DMS53 treated with DMSO at 0.1 percent for 48 hours (cell line): Measurements from ENCODE around the gene UTF1.
"Not testable (repeated sequence)": the region's sequence is repeated elsewhere in the genome, so short reads cannot be mapped to it uniquely, and the experiment has no call there.

Experiments used
- DNase-seq: peaks from one replicate; lab custom pipeline; 2025; ENCODE audit not compliant: unreplicated experiment; lab: John Stamatoyannopoulos, UW

UTF1 gene

GRCh38 chr10:133209117-133209516 lies 20.9 kb upstream of the UTF1 start:
- no peak for DNase-seq

GRCh38 chr10:133209641-133210040 lies 20.4 kb upstream of the UTF1 start:
- DNase-seq = no peak

GRCh38 chr10:133210398-133211140 lies 19.4 kb upstream of the UTF1 start:
- DNase-seq = no peak

DNA sequence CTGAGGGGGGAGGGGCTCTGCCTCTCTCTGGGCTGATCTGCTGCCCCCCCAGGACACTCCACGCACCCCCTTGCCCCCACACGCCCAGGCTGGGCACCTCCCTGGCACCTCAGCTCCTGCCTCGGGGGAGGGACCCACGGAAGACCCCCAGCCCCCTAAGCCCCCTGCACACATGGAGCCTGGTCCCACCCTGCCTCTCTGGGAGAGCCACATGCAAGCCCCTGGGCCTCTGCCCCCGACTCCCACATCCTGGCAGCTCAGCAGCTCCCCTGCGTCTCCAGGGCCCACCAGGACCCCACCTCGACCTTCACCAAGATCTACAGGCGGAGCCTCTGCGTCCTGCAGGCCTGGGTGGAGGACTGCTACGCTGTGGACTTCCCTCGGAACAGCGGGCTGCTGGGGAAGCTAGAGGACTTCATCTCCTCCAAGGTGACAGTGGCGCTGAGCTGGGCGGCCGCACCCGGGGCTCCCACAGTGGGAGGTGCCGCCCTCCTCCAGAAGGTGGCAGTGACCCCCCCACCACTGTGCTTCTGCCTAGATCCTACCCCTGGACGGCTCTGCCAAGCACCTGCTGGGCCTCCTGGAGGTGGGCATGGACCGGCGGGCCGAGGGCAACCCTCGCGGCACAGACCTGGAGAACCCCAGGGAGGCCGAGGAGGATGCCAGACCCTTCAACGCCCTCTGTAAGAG lies 18.7 kb upstream of the UTF1 start:
- no peak for DNase-seq

GRCh38 chr10:133211959-133212852 lies 17.8 kb upstream of the UTF1 start:
- no peak for DNase-seq

GRCh38 chr10:133212853-133213494 lies 17.0 kb upstream of the UTF1 start:
- no peak for DNase-seq

GRCh38 chr10:133213641-133214467 lies 16.2 kb upstream of the UTF1 start:
- DNase-seq = no peak

DNA sequence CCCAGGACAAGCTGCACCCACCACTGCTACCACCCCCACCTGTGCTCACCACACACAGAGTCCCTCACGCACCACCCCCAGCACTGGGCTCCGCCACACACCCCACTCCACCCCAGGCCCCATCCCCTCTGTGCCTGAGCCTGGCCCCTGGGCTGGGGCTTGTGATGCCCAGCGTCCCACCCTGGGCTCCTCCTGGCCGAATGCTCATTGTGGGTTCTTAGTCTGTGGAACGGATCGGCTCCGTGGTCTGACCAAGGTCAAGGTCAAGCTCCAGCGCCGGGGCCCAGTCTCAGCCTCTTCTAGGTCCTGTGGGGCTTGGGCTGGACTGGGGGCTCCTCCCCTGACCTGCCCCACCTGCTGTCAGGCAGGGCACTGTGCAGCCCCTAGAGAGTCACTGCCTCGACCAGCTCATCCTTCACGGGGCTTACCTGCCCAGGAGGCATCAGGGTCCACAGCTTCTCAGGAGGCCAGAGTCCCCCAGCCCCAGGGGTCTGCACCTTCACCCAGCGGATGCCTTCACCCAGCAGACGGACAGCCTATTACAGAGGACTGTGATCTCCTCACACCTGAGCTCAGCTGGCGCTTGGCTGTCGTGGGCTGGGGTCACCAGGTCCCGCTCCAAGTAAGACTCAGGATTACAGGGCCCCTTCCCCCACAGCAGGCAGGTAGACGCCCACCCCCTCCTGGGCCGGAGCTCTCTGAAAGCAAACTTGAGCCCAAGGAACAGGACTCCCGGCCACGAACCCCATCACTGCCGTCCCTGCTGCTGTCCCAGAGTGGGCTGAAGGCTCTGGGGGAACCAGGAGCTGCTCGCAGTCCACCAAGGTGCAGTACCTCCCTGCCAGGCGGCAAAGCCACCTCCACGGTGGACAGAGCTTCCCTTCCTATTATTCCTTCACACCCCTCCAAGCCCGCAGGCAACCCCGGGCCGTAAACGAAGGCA lies 15.3 kb upstream of the UTF1 start:
- DNase-seq = no peak

- DNase-seq = no peak
Observed at GRCh38 chr10:133215586-133215985, 14.4 kb upstream of the UTF1 start.

- DNase-seq = no peak
Observed at GRCh38 chr10:133216776-133217175, 13.2 kb upstream of the UTF1 start.

DNA sequence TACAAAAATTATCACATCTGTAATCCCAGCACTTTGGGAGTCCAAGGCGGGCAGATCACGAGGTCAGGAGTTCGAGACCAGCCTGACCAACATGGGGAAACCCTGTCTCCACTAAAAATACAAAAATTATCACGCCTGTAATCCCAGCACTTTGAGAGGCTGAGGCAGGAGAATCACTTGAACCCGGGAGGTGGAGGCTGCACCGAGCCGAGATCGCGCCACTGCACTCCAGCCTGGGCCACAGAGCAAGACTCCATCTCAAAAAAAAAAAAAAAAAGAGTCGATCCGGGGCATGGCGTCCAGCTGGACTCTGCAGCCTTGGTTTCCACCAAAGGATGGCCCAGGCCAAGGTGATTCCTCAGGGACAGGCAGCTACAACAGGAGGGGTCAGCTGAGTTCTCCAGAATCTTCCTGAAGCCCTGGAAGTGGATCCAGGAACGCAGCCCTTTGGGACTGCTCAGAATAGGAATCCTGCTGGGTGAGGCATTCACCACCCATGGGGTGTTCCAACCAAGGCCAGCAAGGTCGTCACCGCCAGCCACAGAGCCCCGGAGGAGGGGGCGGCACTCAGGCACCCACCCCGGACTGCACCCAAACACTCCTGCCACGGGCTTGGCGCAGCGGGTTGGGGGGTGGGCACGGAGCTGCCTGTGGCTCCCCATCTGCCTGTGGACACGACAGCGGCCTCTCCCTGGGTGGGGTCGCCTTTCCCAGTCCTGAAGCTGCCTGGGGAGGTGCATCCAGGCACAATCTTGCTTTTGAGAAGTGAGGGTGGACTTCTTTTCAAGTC lies 12.0 kb upstream of the UTF1 start:
- no peak for DNase-seq

DNA sequence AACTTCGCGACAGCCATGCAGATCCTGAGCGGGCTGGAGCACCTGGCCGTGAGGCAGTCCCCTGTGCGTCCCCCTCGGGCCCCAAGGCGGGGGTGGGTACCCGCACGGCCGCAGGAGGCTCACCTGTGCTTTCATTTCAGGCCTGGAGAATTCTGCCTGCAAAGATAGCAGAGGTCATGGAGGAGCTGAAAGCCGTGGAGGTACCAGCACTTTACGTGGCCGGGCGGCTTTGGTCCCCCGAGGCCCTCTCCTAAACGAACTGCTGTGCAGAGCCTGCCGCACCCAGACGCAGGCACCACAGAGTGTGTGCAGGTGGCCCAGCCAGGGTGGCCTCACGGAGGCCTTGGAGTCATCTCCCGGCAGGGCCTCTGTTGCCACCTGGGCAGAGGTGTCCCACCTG lies 11.1 kb upstream of the UTF1 start:
- no peak for DNase-seq

GRCh38 chr10:133219782-133220181 lies 10.2 kb upstream of the UTF1 start:
- DNase-seq = no peak

- no peak for DNase-seq
Observed at GRCh38 chr10:133221331-133221730, 8.7 kb upstream of the UTF1 start.

DNA sequence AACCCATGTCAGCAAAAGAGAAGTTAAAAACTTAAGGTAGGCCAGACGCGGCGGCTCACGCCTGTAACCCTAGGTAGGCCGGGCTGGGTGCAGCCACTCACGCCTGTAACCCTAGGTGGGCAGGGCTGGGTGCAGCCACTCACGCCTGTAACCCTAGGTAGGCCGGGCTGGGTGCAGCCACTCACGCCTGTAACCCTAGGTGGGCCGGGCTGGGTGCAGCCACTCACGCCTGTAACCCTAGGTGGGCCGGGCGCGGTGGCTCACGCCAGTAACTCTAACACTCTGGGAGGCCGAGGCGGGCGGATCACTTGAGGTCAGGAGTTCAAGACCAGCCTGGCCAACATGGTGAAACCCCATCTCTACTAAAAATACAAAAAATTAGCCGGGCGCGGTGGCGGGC lies 8.3 kb upstream of the UTF1 start:
- not testable (repeated sequence) for DNase-seq

- DNase-seq = no peak
Observed at GRCh38 chr10:133224076-133224475, 5.9 kb upstream of the UTF1 start.

DNA sequence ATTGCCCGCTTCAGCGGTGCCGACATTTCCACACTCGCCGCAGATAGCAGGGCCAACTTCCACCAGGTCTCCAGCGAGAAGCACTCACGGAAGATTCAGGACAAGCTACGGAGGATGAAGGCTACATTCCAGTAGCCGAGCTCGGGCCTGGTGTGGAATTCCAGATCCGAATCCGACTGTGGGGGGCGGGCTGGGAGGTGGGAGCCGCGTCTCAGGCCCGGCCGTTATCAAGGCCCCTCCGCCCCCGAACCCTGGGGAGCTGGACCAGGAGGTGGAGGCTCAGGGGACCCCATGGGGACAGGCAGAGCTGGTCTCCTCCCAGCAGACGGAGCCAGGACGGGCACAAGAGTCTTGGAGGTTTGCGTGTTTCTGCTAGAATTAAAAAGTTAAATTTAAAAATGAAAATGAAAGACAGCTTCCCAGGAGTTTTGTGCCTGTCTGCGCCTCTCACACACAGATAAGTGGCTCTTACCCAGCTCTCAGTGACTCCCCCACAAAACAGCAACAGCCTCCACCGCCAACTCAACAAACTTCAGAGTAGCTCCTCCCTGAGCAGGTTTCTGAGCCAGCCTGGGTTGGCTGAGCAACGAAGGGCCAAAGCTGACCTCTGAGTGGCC lies 5.2 kb upstream of the UTF1 start:
- DNase-seq = no peak

DNA sequence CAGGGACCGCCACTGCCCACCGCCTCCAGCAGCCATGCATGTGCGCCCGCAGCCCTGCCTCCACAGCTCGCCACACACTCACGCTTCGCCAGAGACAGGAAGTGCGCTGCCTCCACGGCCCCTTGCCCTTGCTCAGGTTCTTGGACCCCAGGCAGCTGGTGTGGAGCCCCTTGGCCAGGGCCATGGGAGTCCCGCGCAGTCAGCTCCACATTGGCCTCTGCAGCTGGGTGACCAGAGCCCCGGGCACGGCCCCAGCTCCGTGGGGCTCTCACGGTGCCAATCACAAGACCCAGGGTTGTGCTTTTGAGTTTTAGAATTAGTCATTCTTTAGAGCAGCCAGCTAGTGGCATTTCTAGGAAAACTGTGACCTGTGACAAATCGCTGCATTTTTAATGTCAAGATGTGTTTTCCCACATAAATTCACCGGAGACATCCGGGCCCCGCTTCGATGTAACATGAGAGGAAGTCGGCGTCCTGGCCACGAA lies 4.3 kb upstream of the UTF1 start:
- no peak for DNase-seq
